ENCODE data around the gene KHNYN.

The KHNYN gene

DNA sequence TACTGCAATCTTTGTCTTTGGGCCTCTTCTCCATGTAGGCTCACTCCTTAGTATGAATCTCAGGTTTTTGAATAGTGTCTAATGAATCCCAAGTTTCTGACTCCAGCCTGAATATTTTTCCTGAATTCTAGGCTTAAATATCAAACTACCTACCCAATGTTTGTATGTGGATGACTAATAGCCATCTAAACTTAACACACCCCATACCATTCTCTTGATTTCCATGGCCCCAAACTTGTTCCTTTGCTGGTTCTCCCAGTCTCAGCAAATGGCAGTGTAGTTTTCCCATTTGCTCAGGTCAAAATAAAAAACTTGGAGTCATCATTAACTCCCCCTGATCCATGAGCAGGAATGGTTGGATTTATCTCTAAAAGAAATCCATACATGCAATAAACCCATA lies 31.6 kb downstream of the KHNYN start:
- TF ChIP-seq, protein P1, sequence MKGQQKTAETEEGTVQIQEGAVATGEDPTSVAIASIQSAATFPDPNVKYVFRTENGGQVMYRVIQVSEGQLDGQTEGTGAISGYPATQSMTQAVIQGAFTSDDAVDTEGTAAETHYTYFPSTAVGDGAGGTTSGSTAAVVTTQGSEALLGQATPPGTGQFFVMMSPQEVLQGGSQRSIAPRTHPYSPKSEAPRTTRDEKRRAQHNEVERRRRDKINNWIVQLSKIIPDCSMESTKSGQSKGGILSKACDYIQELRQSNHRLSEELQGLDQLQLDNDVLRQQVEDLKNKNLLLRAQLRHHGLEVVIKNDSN (IDR thresholded peaks at IDR 0.05), result no peak
- no peak for TF ChIP-seq ZBTB7A (IDR thresholded peaks at IDR 0.05; ENCODE audit: low read depth)
- no peak for TF ChIP-seq CEBPB (IDR thresholded peaks at IDR 0.05)
- no peak for TF ChIP-seq TCF12 (IDR thresholded peaks at IDR 0.05; ENCODE audit: low read depth)
- TF ChIP-seq TAF1 (IDR thresholded peaks at IDR 0.05; ENCODE audit: low read depth), result no peak
- TF ChIP-seq YY1 (IDR thresholded peaks at IDR 0.05; ENCODE audit: low read depth), result no peak
- no peak for TF ChIP-seq EP300 (IDR thresholded peaks at IDR 0.05; ENCODE audit: borderline replicate concordance)
- no peak for TF ChIP-seq EGR1 (IDR thresholded peaks at IDR 0.05)
- TF ChIP-seq TEAD4 (IDR thresholded peaks at IDR 0.05), result no peak
- no peak for TF ChIP-seq RAD21 (IDR thresholded peaks at IDR 0.05; ENCODE audit: low read depth)
- TF ChIP-seq, protein P2, sequence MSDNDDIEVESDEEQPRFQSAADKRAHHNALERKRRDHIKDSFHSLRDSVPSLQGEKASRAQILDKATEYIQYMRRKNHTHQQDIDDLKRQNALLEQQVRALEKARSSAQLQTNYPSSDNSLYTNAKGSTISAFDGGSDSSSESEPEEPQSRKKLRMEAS (IDR thresholded peaks at IDR 0.05), result no peak
- TF ChIP-seq FOXM1 (IDR thresholded peaks at IDR 0.05; ENCODE audit: borderline replicate concordance, low read depth), result no peak
- TF ChIP-seq NFIC (IDR thresholded peaks at IDR 0.05), result no peak
- no peak for TF ChIP-seq CREB1 (IDR thresholded peaks at IDR 0.05; ENCODE audit: low read depth)
- TF ChIP-seq, protein P3, sequence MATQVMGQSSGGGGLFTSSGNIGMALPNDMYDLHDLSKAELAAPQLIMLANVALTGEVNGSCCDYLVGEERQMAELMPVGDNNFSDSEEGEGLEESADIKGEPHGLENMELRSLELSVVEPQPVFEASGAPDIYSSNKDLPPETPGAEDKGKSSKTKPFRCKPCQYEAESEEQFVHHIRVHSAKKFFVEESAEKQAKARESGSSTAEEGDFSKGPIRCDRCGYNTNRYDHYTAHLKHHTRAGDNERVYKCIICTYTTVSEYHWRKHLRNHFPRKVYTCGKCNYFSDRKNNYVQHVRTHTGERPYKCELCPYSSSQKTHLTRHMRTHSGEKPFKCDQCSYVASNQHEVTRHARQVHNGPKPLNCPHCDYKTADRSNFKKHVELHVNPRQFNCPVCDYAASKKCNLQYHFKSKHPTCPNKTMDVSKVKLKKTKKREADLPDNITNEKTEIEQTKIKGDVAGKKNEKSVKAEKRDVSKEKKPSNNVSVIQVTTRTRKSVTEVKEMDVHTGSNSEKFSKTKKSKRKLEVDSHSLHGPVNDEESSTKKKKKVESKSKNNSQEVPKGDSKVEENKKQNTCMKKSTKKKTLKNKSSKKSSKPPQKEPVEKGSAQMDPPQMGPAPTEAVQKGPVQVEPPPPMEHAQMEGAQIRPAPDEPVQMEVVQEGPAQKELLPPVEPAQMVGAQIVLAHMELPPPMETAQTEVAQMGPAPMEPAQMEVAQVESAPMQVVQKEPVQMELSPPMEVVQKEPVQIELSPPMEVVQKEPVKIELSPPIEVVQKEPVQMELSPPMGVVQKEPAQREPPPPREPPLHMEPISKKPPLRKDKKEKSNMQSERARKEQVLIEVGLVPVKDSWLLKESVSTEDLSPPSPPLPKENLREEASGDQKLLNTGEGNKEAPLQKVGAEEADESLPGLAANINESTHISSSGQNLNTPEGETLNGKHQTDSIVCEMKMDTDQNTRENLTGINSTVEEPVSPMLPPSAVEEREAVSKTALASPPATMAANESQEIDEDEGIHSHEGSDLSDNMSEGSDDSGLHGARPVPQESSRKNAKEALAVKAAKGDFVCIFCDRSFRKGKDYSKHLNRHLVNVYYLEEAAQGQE (IDR thresholded peaks at IDR 0.05; ENCODE audit: low read depth), result no peak

DNA sequence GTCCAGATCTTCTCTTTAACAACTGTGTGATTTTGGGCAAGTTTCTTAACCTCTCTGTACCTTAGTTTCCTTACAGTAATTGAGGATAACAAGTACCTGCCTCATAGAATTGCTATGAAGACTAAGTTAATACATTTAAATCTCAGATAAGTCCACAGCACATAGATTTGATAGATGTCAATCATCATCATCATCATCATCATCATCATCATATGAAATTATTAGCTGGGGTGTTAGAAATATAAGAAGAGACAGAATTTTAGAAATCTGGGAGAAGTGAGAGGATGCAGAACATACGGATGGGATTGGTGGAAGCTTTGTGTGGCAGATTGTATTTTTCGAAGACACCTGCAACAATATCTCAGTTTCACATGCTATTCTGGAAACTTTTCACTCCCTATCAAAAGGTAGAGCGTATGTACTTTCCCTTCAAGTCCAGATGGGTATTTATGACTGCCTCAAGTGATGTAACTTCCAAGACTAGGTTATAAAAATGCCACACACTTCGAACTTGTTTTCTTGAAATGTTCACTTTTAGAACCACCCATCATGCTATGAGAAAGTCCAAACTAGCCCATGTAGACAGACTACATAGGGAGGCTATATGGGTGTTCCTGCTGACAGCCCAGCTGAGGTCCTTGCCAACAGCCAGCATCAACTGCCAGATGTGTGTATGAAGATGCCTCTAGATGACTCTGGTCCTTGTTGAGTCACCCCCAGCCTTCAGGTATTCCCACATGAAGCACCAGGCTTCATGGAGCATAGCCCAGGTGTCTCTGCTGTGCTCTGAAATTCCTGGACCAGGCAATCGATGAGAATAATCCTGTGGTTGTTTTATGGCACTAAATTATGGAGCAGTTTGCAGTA lies 33.5 kb downstream of the KHNYN start:
- no peak for TF ChIP-seq NFIC (IDR thresholded peaks at IDR 0.05)
- TF ChIP-seq, protein P1 (IDR thresholded peaks at IDR 0.05), result no peak
- TF ChIP-seq FOXM1 (IDR thresholded peaks at IDR 0.05; ENCODE audit: borderline replicate concordance, low read depth), result no peak
- no peak for TF ChIP-seq CEBPB (IDR thresholded peaks at IDR 0.05)
- TF ChIP-seq TEAD4 (IDR thresholded peaks at IDR 0.05), result no peak
- TF ChIP-seq ZBTB7A (IDR thresholded peaks at IDR 0.05; ENCODE audit: low read depth), result no peak
- TF ChIP-seq, protein P2 (IDR thresholded peaks at IDR 0.05), result no peak

DNA sequence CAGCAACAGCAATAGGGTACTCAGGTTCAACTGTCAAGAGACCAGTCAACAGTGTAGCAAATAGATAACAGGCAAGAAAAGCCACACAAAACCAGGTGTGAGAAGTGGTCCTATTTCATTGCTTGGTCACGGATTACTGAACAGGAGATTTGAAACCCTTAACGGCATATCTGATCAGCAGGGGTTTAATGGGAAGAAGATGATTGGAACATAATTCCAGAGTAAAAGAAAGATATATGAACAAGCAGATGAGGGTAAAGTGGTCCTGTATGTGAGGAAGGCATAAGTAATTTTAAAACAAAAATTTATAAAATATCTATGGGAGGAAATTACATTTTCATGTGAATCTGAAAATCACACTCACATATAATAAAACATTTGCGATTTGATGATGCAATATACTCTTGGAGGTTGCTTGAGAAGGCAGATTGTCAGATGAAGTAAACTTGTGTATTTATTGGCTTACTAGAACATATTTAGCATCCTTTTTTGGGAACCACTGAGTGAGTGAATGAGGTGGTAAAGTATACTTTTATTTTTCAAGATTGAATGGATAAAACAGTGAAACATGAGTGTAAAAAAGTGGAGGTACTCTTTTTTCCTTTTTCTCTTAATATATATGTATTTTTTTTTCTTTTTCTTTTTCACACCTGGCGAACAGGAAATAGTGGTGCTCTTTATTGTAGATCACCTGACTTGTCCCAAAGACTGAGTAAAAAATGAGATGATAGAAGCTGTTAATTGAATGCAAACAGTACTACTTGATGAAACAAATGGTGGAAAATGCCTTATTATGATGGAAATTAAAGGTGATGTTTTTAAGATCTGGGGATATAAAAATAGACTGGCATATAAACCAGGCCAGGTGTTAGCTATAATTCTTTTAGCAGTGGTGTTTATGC lies 34.4 kb downstream of the KHNYN start:
- TF ChIP-seq, protein P2 (IDR thresholded peaks at IDR 0.05), result no peak
- TF ChIP-seq ZBTB7A (IDR thresholded peaks at IDR 0.05; ENCODE audit: low read depth) (no peak), TEAD4 (IDR thresholded peaks at IDR 0.05) (no peak), YY1 (IDR thresholded peaks at IDR 0.05; ENCODE audit: low read depth) (no peak), RAD21 (IDR thresholded peaks at IDR 0.05; ENCODE audit: low read depth) (no peak), CEBPB (IDR thresholded peaks at IDR 0.05) (no peak)

DNA sequence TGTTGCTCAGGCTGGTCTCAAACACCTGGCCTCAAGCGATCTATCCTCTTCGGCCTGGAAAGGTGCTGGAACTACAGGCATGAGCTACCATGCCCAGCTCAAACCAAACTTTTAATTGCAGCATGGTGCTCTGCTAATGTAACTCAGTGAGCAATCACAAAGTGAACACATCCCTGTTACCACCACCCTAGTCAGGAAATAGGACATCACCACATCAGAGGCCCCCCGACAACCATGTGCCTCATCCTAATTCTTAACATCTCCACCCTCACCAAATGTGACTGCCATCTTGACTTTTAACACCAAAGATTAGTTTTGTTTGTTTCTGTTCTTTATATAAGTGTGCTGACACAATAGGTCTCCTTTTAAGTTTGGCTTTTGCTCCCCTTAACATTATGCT lies 35.6 kb downstream of the KHNYN start:
- TF ChIP-seq RAD21 (IDR thresholded peaks at IDR 0.05; ENCODE audit: low read depth) (no peak), NFIC (IDR thresholded peaks at IDR 0.05) (no peak), CREB1 (IDR thresholded peaks at IDR 0.05; ENCODE audit: low read depth) (no peak), ZBTB7A (IDR thresholded peaks at IDR 0.05; ENCODE audit: low read depth) (no peak), TCF12 (IDR thresholded peaks at IDR 0.05; ENCODE audit: low read depth) (no peak), YY1 (IDR thresholded peaks at IDR 0.05; ENCODE audit: low read depth) (no peak), EP300 (IDR thresholded peaks at IDR 0.05; ENCODE audit: borderline replicate concordance) (no peak), EGR1 (IDR thresholded peaks at IDR 0.05) (no peak)
- TF ChIP-seq, protein P2 (IDR thresholded peaks at IDR 0.05), result no peak

DNA sequence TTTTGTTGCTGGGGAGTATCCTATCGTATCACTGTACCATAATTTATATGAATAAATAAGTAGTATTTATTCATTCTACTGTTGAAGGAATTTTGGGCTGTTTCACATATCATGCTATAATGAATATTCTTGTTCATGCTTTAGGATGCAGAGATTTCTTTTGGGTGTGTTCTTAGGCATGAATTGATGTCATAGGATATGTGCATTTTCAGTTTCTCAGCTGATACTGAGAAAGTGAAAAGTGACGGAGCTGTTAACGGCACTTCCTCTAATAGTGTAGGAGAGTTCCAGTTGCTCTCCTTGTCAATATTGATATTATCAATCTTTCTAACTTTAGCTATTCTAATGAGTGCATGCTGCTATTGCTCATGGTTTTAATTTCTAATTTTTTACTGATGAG lies 36.1 kb downstream of the KHNYN start:
- TF ChIP-seq, protein P1 (IDR thresholded peaks at IDR 0.05), result no peak
- TF ChIP-seq TAF1 (IDR thresholded peaks at IDR 0.05; ENCODE audit: low read depth) (no peak), YY1 (IDR thresholded peaks at IDR 0.05; ENCODE audit: low read depth) (no peak), ZBTB7A (IDR thresholded peaks at IDR 0.05; ENCODE audit: low read depth) (no peak), NFIC (IDR thresholded peaks at IDR 0.05) (no peak), TCF12 (IDR thresholded peaks at IDR 0.05; ENCODE audit: low read depth) (no peak), FOXM1 (IDR thresholded peaks at IDR 0.05; ENCODE audit: borderline replicate concordance, low read depth) (no peak), CEBPB (IDR thresholded peaks at IDR 0.05) (no peak), EGR1 (IDR thresholded peaks at IDR 0.05) (no peak), RAD21 (IDR thresholded peaks at IDR 0.05; ENCODE audit: low read depth) (no peak), EP300 (IDR thresholded peaks at IDR 0.05; ENCODE audit: borderline replicate concordance) (no peak), TEAD4 (IDR thresholded peaks at IDR 0.05) (no peak), CREB1 (IDR thresholded peaks at IDR 0.05; ENCODE audit: low read depth) (no peak)
- TF ChIP-seq, protein P2 (IDR thresholded peaks at IDR 0.05), result no peak

Data from Ishikawa (cell line).